Measurements from ENCODE around the gene TMEM30B.
A peak's percentile ranks its signal among the peaks of the same experiment; 100 is the strongest.

GRCh38 chr14:61252369-61253063, 28.6 kb downstream of the TMEM30B start:
- peak; percentile 69; the same call in 1 of the 2 replicates for TF ChIP-seq YY1 (IDR thresholded peaks at IDR 0.05; ENCODE audit: low read depth, low read length)
- no peak for TF ChIP-seq TCF7 (IDR thresholded peaks at IDR 0.05; ENCODE audit: borderline replicate concordance)
- no peak for TF ChIP-seq E4F1 (IDR thresholded peaks at IDR 0.05; ENCODE audit: borderline replicate concordance, partially characterized antibody)
- TF ChIP-seq ZBTB11 (CRISPR knock-in tag; IDR thresholded peaks at IDR 0.05), result no peak
- TF ChIP-seq NFYA (IDR thresholded peaks at IDR 0.05; ENCODE audit: borderline replicate concordance, low read depth, low read length), result no peak
- TF ChIP-seq BHLHE40 (IDR thresholded peaks at IDR 0.05; ENCODE audit: borderline replicate concordance in 1 of 2, low read depth in 2 of 2, low read length in 1 of 2), result 0 out of 4 replicates have a peak, but pooled peaks of 1 of the 2 experiments have one; percentile 15
- TF ChIP-seq CBX5 (IDR thresholded peaks at IDR 0.05; ENCODE audit: low read depth), result no peak
- no peak for TF ChIP-seq GABPA (IDR thresholded peaks at IDR 0.05; ENCODE audit: low read depth)
- no peak for TF ChIP-seq CHD4 (IDR thresholded peaks at IDR 0.05)
- no peak for TF ChIP-seq ZNF384 (IDR thresholded peaks at IDR 0.05; ENCODE audit: borderline replicate concordance, low read depth, low read length)
- TF ChIP-seq USF2 (IDR thresholded peaks at IDR 0.05; ENCODE audit: borderline replicate concordance, low read depth, low read length), result no peak
- TF ChIP-seq POLR2AphosphoS5 (IDR thresholded peaks at IDR 0.05; ENCODE audit: low read length), result no peak
- no peak for TF ChIP-seq EED (IDR thresholded peaks at IDR 0.05; ENCODE audit: low read depth)
- no peak for TF ChIP-seq CHD2 (IDR thresholded peaks at IDR 0.05; ENCODE audit: borderline replicate concordance, low read depth, low read length)
